Sigmoid colon (tissue), 7 donors: Measurements from ENCODE around the gene AXL. TPM values are rescaled to one million over a fixed set of nuclear protein-coding genes. Genes with fewer than 3 reads are reported as not detected.
A peak's percentile ranks its signal among the peaks of the same experiment; 100 is the strongest.
"Not testable (repeated sequence)": the region's sequence is repeated elsewhere in the genome, so short reads cannot be mapped to it uniquely, and the experiment has no call there.

Source experiments
- DNase-seq: peaks from one replicate; pipeline ENCODE4 v3.0.0-alpha.2; 2019
- H3K27ac ChIP-seq, 4 donors: fragments of 200-600 bp; sonication (generic); one replicate each; pipeline ENCODE4 v1.5.1; 2016 to 2019; ENCODE audit warnings: mild to moderate bottlenecking in 1 of 4
- H3K27me3 ChIP-seq, 3 donors: fragments of 200-600 bp; sonication (generic); one replicate each; pipeline ENCODE4 v1.5.1; 2019; ENCODE audit warnings: mild to moderate bottlenecking in 1 of 3
- H3K36me3 ChIP-seq, 4 donors: fragments of 200-600 bp; sonication (generic); one replicate each; pipeline ENCODE4 v1.5.1; 2016 to 2019
- H3K4me1 ChIP-seq, 4 donors: fragments of 200-600 bp; sonication (generic); one replicate each; pipeline ENCODE4 v1.5.1; 2017 to 2019
- H3K4me3 ChIP-seq, 4 donors: fragments of 200-600 bp; sonication (generic); one replicate each; pipeline ENCODE4 v1.5.1; 2017 to 2019; ENCODE audit warnings: mild to moderate bottlenecking in 2 of 4, moderate library complexity in 1 of 4
- H3K9me3 ChIP-seq, 4 donors: fragments of 200-600 bp in 3 of 4; sonication (generic) in 3 of 4; one replicate each; pipeline versions ENCODE4 v1.5.1 to v1.6.1; 2013 to 2019
- EP300 ChIP-seq, 4 donors: sonication (generic); formaldehyde crosslinking; IDR thresholded peaks; one replicate each; pipeline ENCODE4 v1.6.1; 2017; ENCODE audit warnings: antibody characterized with exemption in 4 of 4
- POLR2A ChIP-seq, 2 donors: fragments of 450-650 bp; IDR thresholded peaks; one replicate each; pipeline ENCODE4 v1.6.1; 2016; ENCODE audit warnings: antibody characterized with exemption in 2 of 2, mild to moderate bottlenecking in 2 of 2, moderate library complexity in 2 of 2
- POLR2AphosphoS5 ChIP-seq, 4 donors: sonication (generic); formaldehyde crosslinking; IDR thresholded peaks; one replicate each; pipeline ENCODE4 v1.6.1; 2017; ENCODE audit warnings: antibody characterized with exemption in 4 of 4
- WGBS, 2 donors: extraction: QIAGEN DNeasy Blood & Tissue Kit; methylation state at CpG; one replicate each; pipeline ENCODE4 v1.1.7; 2013; 5-methylcytosine and 5-hydroxymethylcytosine counted together
- intact Hi-C: fragments of 100-400 bp; cut with DNase I; formaldehyde crosslinking; loops from one replicate; pipeline ENCODE4 v1.15.1; 2023
- polyA plus RNA-seq, 3 donors: library from polyadenylated mRNA; stranded (reverse); fragments of 200-250 nt; gene quantifications; one replicate each; pipeline ENCODE4 v1.2.3, GENCODE V29; 2013
- total RNA-seq, 4 donors: library from RNA; depleted of rRNA; stranded (reverse); fragments of >200 nt; gene quantifications; one replicate each; pipeline ENCODE4 v1.1.0, GENCODE V29; 2016
- TF ChIP-seq, protein P1 (sequence below), 4 experiments: fragments of 450-650 bp in 3 of 4; fragments of 200-600 bp in 1 of 4; IDR thresholded peaks; one replicate each; pipeline ENCODE4 v1.5.1; 2016 to 2019; ENCODE audit warnings: antibody characterized with exemption in 4 of 4, mild to moderate bottlenecking in 3 of 4, moderate library complexity in 2 of 4
- donor health status: healthy with polysubstance abuse.
- donor health status: Bipolar disorder and iron deficiency.
- donor health status: healthy.

Gene AXL
- total and polyA plus RNA-seq, 7 donors = 5.4 to 108 (median 85.9) TPM

DNA sequence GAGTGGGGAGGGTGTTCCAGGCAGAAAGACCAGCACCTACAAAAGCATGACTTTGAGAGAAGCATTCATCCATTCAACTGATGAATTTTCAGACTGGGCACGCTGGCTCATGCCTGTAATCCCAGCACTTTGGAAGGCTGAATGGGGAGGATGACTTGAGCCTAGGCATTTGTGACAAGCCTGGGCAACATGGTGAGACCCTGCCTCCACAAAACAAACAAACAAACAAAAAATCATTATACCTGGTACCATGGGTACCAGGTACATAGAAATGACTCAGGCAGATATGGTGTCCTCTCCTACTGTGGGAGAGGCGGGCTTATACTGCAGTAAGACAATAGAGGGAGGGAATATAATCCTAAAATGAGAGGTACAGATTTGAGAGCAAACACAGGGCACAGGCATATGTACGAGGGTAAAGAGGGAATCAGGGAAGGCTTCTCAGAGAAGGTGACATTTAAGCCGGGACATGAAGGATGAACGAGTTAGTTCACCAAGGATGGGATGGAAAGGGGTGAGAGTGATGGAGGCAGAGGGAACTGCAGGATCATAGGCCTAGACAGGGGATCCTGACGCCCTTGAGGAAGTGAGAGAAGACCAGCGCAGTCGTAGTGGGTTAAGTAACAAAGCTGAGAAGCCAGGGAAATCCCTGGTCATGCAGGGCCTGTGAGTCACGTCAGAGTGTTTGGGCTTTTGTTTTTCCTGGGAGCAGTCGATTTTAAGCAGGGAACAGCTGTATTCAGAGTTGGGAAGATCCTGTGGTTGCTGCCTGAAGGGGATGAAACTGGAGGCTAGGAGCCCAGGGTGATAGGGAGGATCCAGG lies 23.1 kb upstream of the AXL start:
- intact Hi-C loops = no loop called here

DNA sequence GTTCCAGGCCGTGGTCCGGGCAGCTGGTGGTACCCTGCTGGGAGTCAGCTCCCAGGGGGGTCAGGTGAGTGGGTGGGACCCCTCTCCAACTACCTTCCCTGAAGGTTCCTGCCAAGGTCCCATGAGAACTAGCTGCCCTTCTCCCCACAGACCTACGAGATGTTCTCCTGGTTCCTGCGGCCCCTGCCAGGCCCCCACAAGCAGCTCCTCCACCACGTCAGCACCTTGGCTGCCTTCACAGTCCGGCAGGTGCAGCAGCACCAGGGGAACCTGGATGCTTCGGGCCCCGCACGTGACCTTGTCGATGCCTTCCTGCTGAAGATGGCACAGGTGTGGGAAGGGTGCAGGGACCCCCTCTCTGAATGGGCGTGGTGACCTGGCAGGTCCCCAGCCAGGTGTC lies 20.5 kb upstream of the AXL start:
- Histone ChIP-seq H3K27ac (no peak overlapping the region), H3K4me3 (no peak overlapping the region), H3K4me1 (no peaks in the 10 kb centered on the region), H3K36me3 (no peaks in the 10 kb centered on the region), H3K9me3 (no peaks in the 10 kb centered on the region), H3K27me3 (peaks cover 0 to 12% (median 9%) of the 10 kb centered on the region in 3 donors)
- DNase-seq = no peak
- TF ChIP-seq POLR2A (IDR thresholded peaks at IDR 0.05) = no peak
- WGBS, 2 donors = 86 to 89% methylated on average over 11 of the region's 11 CpGs
- intact Hi-C loops = no loop called here

More for the DNA sequence above, 23.1 kb upstream of the AXL start:
- Histone ChIP-seq H3K4me3 (no peak overlapping the region), H3K36me3 (no peaks in the 10 kb centered on the region), H3K27ac (no peak overlapping the region), H3K9me3 (no peaks in the 10 kb centered on the region), H3K27me3 (peaks cover 0 to 36% (median 28%) of the 10 kb centered on the region in 3 donors), H3K4me1 (peaks cover 0 to 12% (median 7%) of the 10 kb centered on the region in 4 donors)
- TF ChIP-seq, protein P1, sequence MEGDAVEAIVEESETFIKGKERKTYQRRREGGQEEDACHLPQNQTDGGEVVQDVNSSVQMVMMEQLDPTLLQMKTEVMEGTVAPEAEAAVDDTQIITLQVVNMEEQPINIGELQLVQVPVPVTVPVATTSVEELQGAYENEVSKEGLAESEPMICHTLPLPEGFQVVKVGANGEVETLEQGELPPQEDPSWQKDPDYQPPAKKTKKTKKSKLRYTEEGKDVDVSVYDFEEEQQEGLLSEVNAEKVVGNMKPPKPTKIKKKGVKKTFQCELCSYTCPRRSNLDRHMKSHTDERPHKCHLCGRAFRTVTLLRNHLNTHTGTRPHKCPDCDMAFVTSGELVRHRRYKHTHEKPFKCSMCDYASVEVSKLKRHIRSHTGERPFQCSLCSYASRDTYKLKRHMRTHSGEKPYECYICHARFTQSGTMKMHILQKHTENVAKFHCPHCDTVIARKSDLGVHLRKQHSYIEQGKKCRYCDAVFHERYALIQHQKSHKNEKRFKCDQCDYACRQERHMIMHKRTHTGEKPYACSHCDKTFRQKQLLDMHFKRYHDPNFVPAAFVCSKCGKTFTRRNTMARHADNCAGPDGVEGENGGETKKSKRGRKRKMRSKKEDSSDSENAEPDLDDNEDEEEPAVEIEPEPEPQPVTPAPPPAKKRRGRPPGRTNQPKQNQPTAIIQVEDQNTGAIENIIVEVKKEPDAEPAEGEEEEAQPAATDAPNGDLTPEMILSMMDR (IDR thresholded peaks at IDR 0.05) = no peak
- no peak for DNase-seq
- 74 to 78% methylated on average over 10 of the region's 10 CpGs for WGBS, 2 donors

DNA sequence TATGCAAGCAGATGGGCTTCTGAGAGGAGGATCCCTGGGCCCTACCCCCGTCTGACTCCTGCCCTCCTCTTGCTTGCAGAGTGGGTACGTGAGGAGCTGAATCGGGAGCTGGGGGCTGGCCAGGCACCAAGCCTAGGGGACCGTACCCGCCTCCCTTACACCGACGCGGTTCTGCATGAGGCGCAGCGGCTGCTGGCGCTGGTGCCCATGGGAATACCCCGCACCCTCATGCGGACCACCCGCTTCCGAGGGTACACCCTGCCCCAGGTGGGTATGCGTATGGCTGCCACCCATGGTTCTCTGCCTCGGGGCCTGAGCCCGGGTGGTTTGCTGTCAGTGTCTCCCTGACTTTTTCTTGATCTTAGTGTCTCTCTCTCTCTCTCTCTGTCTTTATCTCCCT lies 15.7 kb upstream of the AXL start:
- H3K4me3 ChIP-seq = no peak overlapping the region
- 91 to 92% methylated on average over 18 of the region's 18 CpGs for WGBS, 2 donors
- H3K27me3 ChIP-seq = no peaks in the 10 kb centered on the region
- no peaks in the 10 kb centered on the region for H3K9me3 ChIP-seq
- TF ChIP-seq EP300 (IDR thresholded peaks at IDR 0.05) = no peak
- TF ChIP-seq POLR2A (IDR thresholded peaks at IDR 0.05) = no peak
- TF ChIP-seq POLR2AphosphoS5 (IDR thresholded peaks at IDR 0.05) = no peak
- TF ChIP-seq, protein P1 (IDR thresholded peaks at IDR 0.05) = no peak
- intact Hi-C loops = no loop called here
- DNase-seq = no peak
- H3K36me3 ChIP-seq = no peaks in the 10 kb centered on the region
- no peak overlapping the region for H3K27ac ChIP-seq
- peaks cover 0 to 7% (median 0%) of the 10 kb centered on the region in 4 donors for H3K4me1 ChIP-seq

DNA sequence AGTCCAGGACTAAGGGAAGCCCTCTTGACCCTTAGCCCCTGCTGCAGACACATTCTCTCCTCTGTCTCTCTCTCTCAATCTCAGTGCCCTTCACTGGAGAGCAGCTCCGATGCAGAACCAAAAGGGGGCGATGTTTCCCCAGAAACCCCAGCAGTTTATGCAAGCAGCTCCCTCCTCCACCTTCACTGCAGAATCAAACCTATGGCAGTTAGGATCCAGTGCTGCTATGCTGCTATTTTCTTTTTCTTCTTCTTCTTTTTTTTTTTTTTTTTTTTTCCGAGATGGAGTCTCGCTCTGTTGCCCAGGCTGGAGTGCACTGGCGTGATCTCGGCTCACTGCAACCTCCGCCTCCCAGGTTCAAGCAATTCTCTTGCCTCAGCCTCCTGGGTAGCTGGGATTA lies 14.7 kb upstream of the AXL start:
- H3K27me3 ChIP-seq, H3K36me3 ChIP-seq, H3K4me3 ChIP-seq, H3K27ac ChIP-seq, H3K9me3 ChIP-seq, H3K4me1 ChIP-seq: not testable (repeated sequence)
- intact Hi-C loops = loop anchor here (1.0 kb wide), 3 partner anchors 14 to 104 kb away; no protein-coding TSS in a partner anchor
- 44% methylated on average over 4 to 7 of the region's 7 CpGs for WGBS, 2 donors
- peak; percentile 91 for DNase-seq
- TF ChIP-seq, protein P1 (IDR thresholded peaks at IDR 0.05) = peak; percentile 73 to 95 (median 92)
- peak in 2 of 4 donors; percentile 22 to 39 for TF ChIP-seq POLR2AphosphoS5 (IDR thresholded peaks at IDR 0.05)

DNA sequence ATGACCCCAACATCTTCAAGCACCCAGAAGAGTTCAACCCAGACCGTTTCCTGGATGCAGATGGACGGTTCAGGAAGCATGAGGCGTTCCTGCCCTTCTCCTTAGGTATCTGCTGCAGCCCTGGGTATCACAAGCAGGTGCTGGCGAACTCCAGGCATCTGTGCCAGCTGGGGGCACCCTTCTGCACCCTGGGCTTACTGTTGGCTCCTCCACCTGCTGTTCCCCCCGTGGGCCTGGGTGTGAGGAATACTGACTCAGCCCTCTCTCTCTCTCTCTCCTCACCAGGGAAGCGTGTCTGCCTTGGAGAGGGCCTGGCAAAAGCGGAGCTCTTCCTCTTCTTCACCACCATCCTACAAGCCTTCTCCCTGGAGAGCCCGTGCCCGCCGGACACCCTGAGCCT lies 13.0 kb upstream of the AXL start:
- H3K4me1 ChIP-seq = peaks cover 0 to 7% (median 0%) of the 10 kb centered on the region in 4 donors
- DNase-seq = no peak
- TF ChIP-seq EP300 (IDR thresholded peaks at IDR 0.05) = no peak
- TF ChIP-seq POLR2A (IDR thresholded peaks at IDR 0.05) = no peak
- TF ChIP-seq POLR2AphosphoS5 (IDR thresholded peaks at IDR 0.05) = no peak
- TF ChIP-seq, protein P1 (IDR thresholded peaks at IDR 0.05) = no peak
- no peak overlapping the region for H3K4me3 ChIP-seq
- peak overlapping the region in 1 of 4 donors; percentile 3 for H3K27ac ChIP-seq
- intact Hi-C loops = no loop called here
- H3K27me3 ChIP-seq = no peaks in the 10 kb centered on the region
- 78 to 80% methylated on average over 10 of the region's 10 CpGs for WGBS, 2 donors
- H3K36me3 ChIP-seq = no peaks in the 10 kb centered on the region
- H3K9me3 ChIP-seq = no peaks in the 10 kb centered on the region
